HuH-7 (cell line): ENCODE measurements around the gene OR6B2.
"Not testable (repeated sequence)": the region's sequence is repeated elsewhere in the genome, so short reads cannot be mapped to it uniquely, and the experiment has no call there.

Experiments
- DNase-seq: peaks from one replicate; pipeline ENCODE4 v3.0.0; 2011; ENCODE audit warnings: low spot score

Gene OR6B2

GRCh38 chr2:240030379-240031094, at the start of gene OR6B2:
Gene OR6B2, minus strand, starts transcription at chr2:240030429. Its CDS starts 0 bp downstream, at chr2:240030429.
- DNase-seq: no peak

- no peak for DNase-seq
These were observed 48.4 kb upstream of the OR6B2 start for GRCh38 chr2:240078631-240079030.

GRCh38 chr2:240077442-240077841, 47.2 kb upstream of the OR6B2 start:
- DNase-seq: no peak

- DNase-seq: no peak
These were observed 44.3 kb upstream of the OR6B2 start for GRCh38 chr2:240074545-240074944.

GRCh38 chr2:240070907-240071306, 40.7 kb upstream of the OR6B2 start:
- DNase-seq: no peak

- no peak for DNase-seq
These were observed 39.6 kb upstream of the OR6B2 start for GRCh38 chr2:240069829-240070228.

- DNase-seq: no peak
These were observed 38.0 kb upstream of the OR6B2 start for GRCh38 chr2:240068193-240068592.

GRCh38 chr2:240066489-240066888, 36.3 kb upstream of the OR6B2 start:
- DNase-seq: no peak

- DNase-seq: no peak
These were observed 34.7 kb upstream of the OR6B2 start for GRCh38 chr2:240064898-240065297.

- peak; percentile 30 for DNase-seq
These were observed 30.9 kb upstream of the OR6B2 start for GRCh38 chr2:240060977-240061591.

- DNase-seq: no peak
These were observed 26.4 kb upstream of the OR6B2 start for GRCh38 chr2:240056678-240057077.

- DNase-seq: no peak
These were observed 25.1 kb upstream of the OR6B2 start for GRCh38 chr2:240055177-240055917.

- no peak for DNase-seq
These were observed 23.2 kb upstream of the OR6B2 start, which contains the start of gene OR6B3 for GRCh38 chr2:240053173-240054155. Gene OR6B3, minus strand, starts transcription at chr2:240053521.

GRCh38 chr2:240052524-240052923, 22.3 kb upstream of the OR6B2 start:
- DNase-seq: no peak

- no peak for DNase-seq
These were observed 21.5 kb upstream of the OR6B2 start for GRCh38 chr2:240051697-240052096.

GRCh38 chr2:240050278-240050677, 20.0 kb upstream of the OR6B2 start:
- DNase-seq: no peak

- no peak for DNase-seq
These were observed 18.0 kb upstream of the OR6B2 start for GRCh38 chr2:240048237-240048636.

- DNase-seq: no peak
These were observed 14.9 kb upstream of the OR6B2 start for GRCh38 chr2:240045098-240045497.

- not testable (repeated sequence) for DNase-seq
These were observed 13.9 kb upstream of the OR6B2 start for GRCh38 chr2:240044096-240044495.

GRCh38 chr2:240043279-240043989, 13.2 kb upstream of the OR6B2 start:
- DNase-seq: no peak

- DNase-seq: no peak
These were observed 12.5 kb upstream of the OR6B2 start for GRCh38 chr2:240042740-240043139.
